Measurements from ENCODE around the gene SUSD4. TPM values are rescaled to one million over a fixed set of nuclear protein-coding genes. Genes with fewer than 3 reads are reported as not detected.

SUSD4 gene
- total and polyA plus RNA-seq, 2 of the 8 experiments (the other 6 are each of a cell fraction or from before 2014, with no cell fraction given), result 3.9 to 5.2 TPM

- no peak for TF ChIP-seq CHD7 (IDR thresholded peaks at IDR 0.05; ENCODE audit: insufficient replicate concordance, low read length)
- no peak for TF ChIP-seq EZH2 (IDR thresholded peaks at IDR 0.05; ENCODE audit: low read depth, low read length, severe bottlenecking)
- TF ChIP-seq CHD1 (IDR thresholded peaks at IDR 0.05; ENCODE audit: low read depth, low read length), result no peak
- TF ChIP-seq EP300 (IDR thresholded peaks at IDR 0.05; ENCODE audit: borderline replicate concordance in 1 of 2, low read depth in 2 of 2, low read length in 2 of 2), result no peak
- no peak for TF ChIP-seq GTF2F1 (IDR thresholded peaks at IDR 0.05; ENCODE audit: borderline replicate concordance, low read depth, low read length)
- TF ChIP-seq FOSL1 (IDR thresholded peaks at IDR 0.05; ENCODE audit: insufficient read depth, low read depth, low read length), result no peak
- no peak for TF ChIP-seq TAF1 (IDR thresholded peaks at IDR 0.05; ENCODE audit: low read depth, low read length)
These were observed 106.0 kb downstream of the SUSD4 start (continued) for GRCh38 chr1:223257856-223258550.

All from H1 (cell line).